ENCODE data around the gene TNK2. TPM values are rescaled to one million over a fixed set of nuclear protein-coding genes. Genes with fewer than 3 reads are reported as not detected.
"Not testable (repeated sequence)": the region's sequence is repeated elsewhere in the genome, so short reads cannot be mapped to it uniquely, and the experiment has no call there.

The TNK2 gene
- total and polyA plus RNA-seq, 2 of the 8 experiments (the other 6 are each of a cell fraction or from before 2014, with no cell fraction given), result 10.4 to 33.9 TPM

GRCh38 chr3:195952590-195952989, 44.2 kb upstream of the TNK2 start:
- H3K4me2 ChIP-seq (ENCODE audit: insufficient read depth in 1 of 2, low read depth in 2 of 2, low read length in 2 of 2); H2BK5ac ChIP-seq (ENCODE audit: low read depth, low read length); POLR2A ChIA-PET (ENCODE audit: partially characterized antibody); FAIRE-seq; H3K56ac ChIP-seq (replicated peaks; ENCODE audit: insufficient read length, low read depth, low read length); H3K9ac ChIP-seq (replicated peaks in 1 of 4; ENCODE audit: extremely low read depth in 1 of 4, low read depth in 3 of 4, low read length in 3 of 4); H3K79me2 ChIP-seq (ENCODE audit: control insufficient read depth in 1 of 2, insufficient read depth in 2 of 2, low read length in 2 of 2); H4K91ac ChIP-seq (replicated peaks; ENCODE audit: insufficient read length, low read length); DNase-seq (ENCODE audit: low read depth in 1 of 2, low spot score in 2 of 2); H3K23ac ChIP-seq (ENCODE audit: insufficient read length); H2AFZ ChIP-seq (ENCODE audit: low read length); H2BK12ac ChIP-seq (ENCODE audit: low read depth, low read length); H3K9me3 ChIP-seq (ENCODE audit: insufficient read depth in 2 of 2, low read depth in 1 of 2, low read length in 1 of 2); H3K23me2 ChIP-seq (ENCODE audit: low read depth, low read length); H2BK15ac ChIP-seq (ENCODE audit: low read length); CTCF ChIA-PET (ENCODE audit: partially characterized antibody); H3K4me3 ChIP-seq (ENCODE audit: extremely low read depth in 1 of 4, insufficient read depth in 2 of 4, low read depth in 3 of 4, low read length in 4 of 4); H4K5ac ChIP-seq (ENCODE audit: insufficient read length, low read depth, low read length); H3K18ac ChIP-seq (ENCODE audit: extremely low read depth, low read length); H4K8ac ChIP-seq (ENCODE audit: extremely low read depth, insufficient read depth, low read length); H2BK120ac ChIP-seq (replicated peaks; ENCODE audit: low read depth, low read length); H3K14ac ChIP-seq (ENCODE audit: insufficient read length); H2AK5ac ChIP-seq (ENCODE audit: low read depth, low read length); H3K79me1 ChIP-seq (ENCODE audit: low read depth, low read length); H3K27ac ChIP-seq (ENCODE audit: low read depth, low read length); H3K36me3 ChIP-seq (ENCODE audit: control insufficient read depth in 2 of 4, insufficient read depth in 4 of 4, low read length in 3 of 4); H3K4ac ChIP-seq (replicated peaks; ENCODE audit: insufficient read length, low read depth, low read length); H4K20me1 ChIP-seq (replicated peaks in 1 of 2; ENCODE audit: control insufficient read depth in 1 of 2, insufficient read depth in 2 of 2, low read length in 2 of 2); H3K27me3 ChIP-seq (replicated peaks in 1 of 4; ENCODE audit: control insufficient read depth in 3 of 4, extremely low read depth in 1 of 4, insufficient read depth in 3 of 4, low read length in 3 of 4); H3K4me1 ChIP-seq (replicated peaks in 1 of 4; ENCODE audit: control insufficient read depth in 3 of 4, insufficient read depth in 4 of 4, low read length in 3 of 4); H2BK20ac ChIP-seq (ENCODE audit: low read length): not testable (repeated sequence)
- no CpG with 5 or more reads among the region's 10 CpGs for WGBS, 2 experiments (ENCODE audit: extremely low coverage in 1 of 2, insufficient coverage in 1 of 2, insufficient read length in 1 of 2, insufficient replicate concordance in 2 of 2, low coverage in 1 of 2, low lambda C conversion rate in 2 of 2, missing lambda C conversion rate in 1 of 2)

GRCh38 chr3:195951443-195952177, 43.3 kb upstream of the TNK2 start:
- H4K91ac ChIP-seq (replicated peaks; ENCODE audit: insufficient read length, low read length); H3K4me1 ChIP-seq (replicated peaks in 1 of 4; ENCODE audit: control insufficient read depth in 3 of 4, insufficient read depth in 4 of 4, low read length in 3 of 4); CTCF ChIA-PET (ENCODE audit: partially characterized antibody); H4K8ac ChIP-seq (ENCODE audit: extremely low read depth, insufficient read depth, low read length); H3K23me2 ChIP-seq (ENCODE audit: low read depth, low read length); POLR2A ChIA-PET (ENCODE audit: partially characterized antibody); H3K9me3 ChIP-seq (ENCODE audit: insufficient read depth in 2 of 2, low read depth in 1 of 2, low read length in 1 of 2); H2BK20ac ChIP-seq (ENCODE audit: low read length); H3K23ac ChIP-seq (ENCODE audit: insufficient read length); H3K18ac ChIP-seq (ENCODE audit: extremely low read depth, low read length); H3K27me3 ChIP-seq (replicated peaks in 1 of 4; ENCODE audit: control insufficient read depth in 3 of 4, extremely low read depth in 1 of 4, insufficient read depth in 3 of 4, low read length in 3 of 4); H4K20me1 ChIP-seq (replicated peaks in 1 of 2; ENCODE audit: control insufficient read depth in 1 of 2, insufficient read depth in 2 of 2, low read length in 2 of 2); H3K27ac ChIP-seq (ENCODE audit: low read depth, low read length); H2AK5ac ChIP-seq (ENCODE audit: low read depth, low read length); H3K56ac ChIP-seq (replicated peaks; ENCODE audit: insufficient read length, low read depth, low read length); H3K9ac ChIP-seq (replicated peaks in 1 of 4; ENCODE audit: extremely low read depth in 1 of 4, low read depth in 3 of 4, low read length in 3 of 4); H3K79me2 ChIP-seq (ENCODE audit: control insufficient read depth in 1 of 2, insufficient read depth in 2 of 2, low read length in 2 of 2); FAIRE-seq; H2BK5ac ChIP-seq (ENCODE audit: low read depth, low read length); H3K79me1 ChIP-seq (ENCODE audit: low read depth, low read length); H3K14ac ChIP-seq (ENCODE audit: insufficient read length); H2BK12ac ChIP-seq (ENCODE audit: low read depth, low read length); H2BK15ac ChIP-seq (ENCODE audit: low read length); H3K4me2 ChIP-seq (ENCODE audit: insufficient read depth in 1 of 2, low read depth in 2 of 2, low read length in 2 of 2); H3K4ac ChIP-seq (replicated peaks; ENCODE audit: insufficient read length, low read depth, low read length); H2AFZ ChIP-seq (ENCODE audit: low read length); H4K5ac ChIP-seq (ENCODE audit: insufficient read length, low read depth, low read length); H2BK120ac ChIP-seq (replicated peaks; ENCODE audit: low read depth, low read length); DNase-seq (ENCODE audit: low read depth in 1 of 2, low spot score in 2 of 2); H3K4me3 ChIP-seq (ENCODE audit: extremely low read depth in 1 of 4, insufficient read depth in 2 of 4, low read depth in 3 of 4, low read length in 4 of 4); H3K36me3 ChIP-seq (ENCODE audit: control insufficient read depth in 2 of 4, insufficient read depth in 4 of 4, low read length in 3 of 4): not testable (repeated sequence)
- WGBS, 2 experiments (ENCODE audit: extremely low coverage in 1 of 2, insufficient coverage in 1 of 2, insufficient read length in 1 of 2, insufficient replicate concordance in 2 of 2, low coverage in 1 of 2, low lambda C conversion rate in 2 of 2, missing lambda C conversion rate in 1 of 2), result 88% methylated on average over 8 of the region's 9 CpGs; no CpG with 5 or more reads in 1 of the 2 experiments
